HG03378 (cell line): ENCODE measurements around the gene CXXC5.

ENCODE experiments used
- ATAC-seq: cut with Tn5 transposase; IDR thresholded peaks from one replicate; pipeline ENCODE4 v1.9.1; 2021; ENCODE audit warnings: mild to moderate bottlenecking, moderate library complexity; ENCODE audit not compliant: unreplicated experiment

The CXXC5 gene

DNA sequence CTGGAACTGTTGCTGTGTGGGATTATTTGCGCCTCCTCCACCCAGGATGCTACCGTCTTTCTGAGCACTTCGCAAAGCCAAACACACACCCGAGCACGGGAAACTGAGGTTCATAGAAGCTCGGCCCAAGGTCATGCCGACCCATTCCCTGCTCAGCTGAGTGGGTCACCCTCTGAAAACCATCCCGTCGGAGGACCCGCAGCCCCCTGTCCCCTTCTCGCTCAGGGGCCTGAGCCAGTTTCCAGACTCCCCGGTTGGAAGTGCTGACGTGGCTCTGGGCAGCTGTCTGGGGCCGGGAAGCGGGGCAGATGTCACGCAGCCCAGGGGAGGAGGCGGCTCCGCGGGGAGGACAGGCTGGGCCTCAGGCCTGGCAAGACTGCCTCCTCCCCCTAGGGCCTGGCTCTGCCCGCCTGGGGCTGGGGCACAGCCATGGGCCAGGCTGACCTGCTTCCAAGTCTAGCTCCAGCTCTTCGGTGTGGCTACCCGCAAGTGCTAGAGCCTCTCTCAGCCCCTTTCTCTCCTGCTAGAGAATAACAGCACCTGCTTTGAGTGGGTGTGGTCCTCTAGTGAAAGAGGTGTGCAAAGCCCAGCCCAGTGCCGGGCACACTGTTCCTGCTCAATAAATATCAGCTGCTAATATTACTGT is 9.9 kb upstream of the CXXC5 start:
- ATAC-seq: no peak

DNA sequence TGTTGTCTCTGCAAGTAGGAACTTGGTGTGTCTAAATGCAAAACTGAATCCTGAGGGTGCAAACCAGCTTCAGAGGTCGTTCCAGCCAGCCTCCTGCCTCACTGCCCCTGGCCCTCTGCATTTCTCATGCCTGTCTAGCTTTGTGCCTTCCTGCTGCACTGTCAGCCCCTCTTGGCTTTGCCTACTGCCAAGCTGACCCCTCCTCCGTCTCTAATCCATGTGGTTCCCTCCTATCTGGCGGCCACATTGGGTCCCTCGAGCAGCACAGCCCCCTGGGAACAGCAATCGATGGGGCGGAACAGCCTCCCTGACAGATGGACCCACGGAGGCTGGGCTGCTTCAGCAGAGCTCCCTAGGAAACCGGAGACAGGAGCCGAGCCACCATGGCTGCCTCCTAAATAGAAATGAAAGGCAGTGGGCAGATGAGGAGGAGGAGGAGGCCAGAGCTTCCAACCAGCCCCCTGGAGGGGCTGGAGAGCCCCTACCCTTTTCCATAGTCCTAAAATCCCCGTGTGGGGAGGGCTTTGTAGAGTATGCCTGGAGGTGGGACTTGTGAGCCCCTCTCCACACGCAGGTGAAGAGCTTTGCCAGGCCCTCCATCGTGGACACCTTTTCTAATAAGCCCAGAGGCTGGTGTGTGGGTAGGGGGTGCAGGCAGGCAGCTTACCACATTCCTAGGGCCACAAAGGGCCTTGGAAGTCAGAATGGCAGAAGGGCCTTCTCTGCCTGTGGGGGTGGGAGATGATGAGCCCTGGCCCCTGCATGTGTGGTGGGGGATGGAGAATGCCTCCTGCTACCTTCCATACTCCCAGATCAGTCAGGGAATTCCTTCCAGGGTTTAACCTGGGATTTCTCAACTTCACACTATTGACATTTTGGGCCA is 9.2 kb upstream of the CXXC5 start:
- no peak for ATAC-seq

DNA sequence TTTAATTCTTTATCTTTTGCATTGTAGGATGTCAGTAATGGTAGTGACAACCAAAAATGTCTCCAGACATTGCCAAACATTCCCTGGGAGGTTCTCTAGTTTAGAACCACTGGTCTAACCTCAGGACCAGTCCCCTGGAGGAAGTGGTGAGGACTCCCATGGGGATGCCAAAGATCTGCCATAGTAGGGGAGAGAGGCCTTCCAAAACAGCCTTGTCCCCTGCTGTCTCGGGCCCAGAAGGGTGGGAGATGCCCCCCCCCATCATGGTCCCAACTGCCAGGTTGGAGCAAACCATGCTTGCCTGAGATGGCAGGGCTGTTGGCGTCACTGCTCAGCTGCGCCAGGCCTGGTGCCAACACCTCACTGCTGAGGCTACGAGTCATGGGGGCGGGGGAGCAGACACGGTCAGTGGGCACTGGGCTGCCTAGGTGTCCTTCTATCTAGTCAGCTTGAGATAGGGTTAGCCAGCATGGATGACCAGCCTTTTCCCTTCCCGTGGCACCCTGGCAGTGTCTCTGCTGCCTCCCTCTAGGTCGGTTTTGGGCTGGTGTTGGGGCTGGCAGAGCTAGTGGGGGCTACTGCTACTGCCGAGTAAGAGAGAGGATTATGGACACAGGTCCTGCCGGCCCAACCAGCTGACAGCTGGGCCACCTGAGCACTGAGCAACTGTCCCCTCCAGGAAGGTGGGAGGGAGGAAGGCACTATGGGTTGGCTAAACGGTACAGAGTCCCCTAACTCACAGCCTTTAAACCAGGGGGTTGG is 8.3 kb upstream of the CXXC5 start:
- ATAC-seq: no peak

DNA sequence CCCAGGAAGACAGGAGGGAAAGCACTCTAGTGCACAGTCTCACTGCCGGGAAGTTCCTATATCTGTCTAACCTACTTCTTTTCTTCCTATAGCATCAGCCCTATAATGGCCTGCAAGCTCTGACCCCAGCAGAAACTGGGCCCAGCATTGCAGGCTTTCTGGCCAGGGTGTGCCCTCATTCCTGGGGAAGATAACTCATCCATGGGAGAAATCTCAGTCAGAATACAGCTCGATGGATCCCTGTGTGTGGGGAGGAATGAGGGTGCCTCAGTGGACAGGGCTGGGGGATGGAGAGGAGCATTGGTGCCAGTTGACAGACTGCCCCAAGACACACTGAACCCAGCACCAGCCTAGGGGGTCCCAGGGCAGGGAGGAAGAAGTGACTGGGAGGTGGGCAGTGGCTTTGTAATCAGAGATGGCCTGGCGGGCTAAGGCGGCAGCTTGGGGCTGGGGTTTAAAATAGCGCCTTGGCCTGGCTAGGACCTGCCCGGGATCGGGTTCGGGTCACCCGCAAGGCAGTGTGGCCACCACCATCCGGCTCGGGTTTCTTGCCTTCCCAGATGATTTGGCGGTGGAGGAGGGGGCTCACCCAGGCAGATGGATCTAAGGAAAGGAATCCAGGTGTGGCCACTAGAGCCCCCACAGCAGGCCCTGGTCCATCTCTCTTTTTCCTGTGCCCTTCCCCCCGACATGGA is 7.6 kb upstream of the CXXC5 start:
- no peak for ATAC-seq

DNA sequence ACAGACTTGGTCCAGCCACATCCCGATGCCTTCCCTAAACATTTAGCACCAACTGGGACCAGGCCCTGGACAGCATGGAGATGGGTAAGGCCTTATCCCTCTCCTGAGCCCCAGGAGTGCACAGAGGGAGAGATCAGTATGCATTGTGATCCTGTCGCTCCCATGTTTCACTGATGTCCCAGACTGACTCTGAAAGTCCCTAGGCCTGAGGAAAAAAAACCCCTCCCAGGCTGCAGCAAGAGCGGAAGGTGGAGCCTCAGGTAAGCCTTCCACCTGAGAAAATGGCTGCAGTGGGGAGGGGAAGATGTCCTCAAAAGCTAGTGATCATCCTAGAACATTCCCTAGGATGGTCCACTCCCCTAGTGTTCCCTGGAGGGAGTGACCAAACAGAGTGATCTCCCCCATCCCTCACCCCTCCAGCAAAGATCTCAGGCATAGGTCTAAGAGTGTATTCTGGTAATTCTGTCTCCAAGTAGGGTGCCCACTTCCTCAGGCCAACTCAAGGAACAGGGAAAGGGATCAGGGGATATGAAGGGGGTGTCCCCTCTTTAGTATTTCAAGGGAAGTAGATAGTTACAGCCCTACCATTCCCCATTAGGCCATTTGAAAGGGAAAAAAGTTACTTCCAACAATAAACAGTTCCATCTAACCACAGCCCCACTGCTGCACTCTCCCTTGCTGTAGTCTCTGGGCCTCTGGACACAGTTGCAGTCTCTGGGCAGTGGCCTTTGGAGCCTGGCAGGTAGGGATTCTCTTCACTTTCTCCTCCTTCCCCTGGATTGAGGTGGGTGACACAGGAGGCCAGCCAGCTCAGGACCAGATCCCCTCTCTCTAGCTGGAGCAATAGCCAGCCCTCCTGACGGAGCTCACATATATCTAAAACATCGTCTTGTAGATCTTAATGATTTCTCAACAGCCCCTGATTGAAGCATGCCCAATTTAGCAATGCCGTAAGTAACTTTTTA is 6.8 kb upstream of the CXXC5 start:
- no peak for ATAC-seq

DNA sequence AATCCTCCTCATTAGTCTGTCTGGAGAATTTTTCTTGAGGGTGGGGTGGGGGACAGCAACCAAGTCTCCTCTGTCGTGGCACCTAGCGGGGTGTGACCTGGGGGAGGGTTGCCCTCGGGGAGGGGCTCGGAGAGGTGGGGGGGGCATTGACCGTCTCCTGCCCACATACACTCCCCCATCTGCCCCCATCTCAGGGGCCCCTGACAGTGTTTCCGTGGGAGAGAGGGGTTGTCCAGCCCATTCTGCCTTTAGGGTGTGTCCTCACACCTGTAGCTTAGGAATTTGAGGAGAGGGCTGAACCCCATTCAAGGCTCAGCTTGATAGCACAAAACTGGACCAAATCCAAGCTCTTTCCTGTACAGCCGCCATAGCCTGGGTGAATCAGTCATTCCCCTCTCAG is 5.9 kb upstream of the CXXC5 start:
- ATAC-seq: no peak

DNA sequence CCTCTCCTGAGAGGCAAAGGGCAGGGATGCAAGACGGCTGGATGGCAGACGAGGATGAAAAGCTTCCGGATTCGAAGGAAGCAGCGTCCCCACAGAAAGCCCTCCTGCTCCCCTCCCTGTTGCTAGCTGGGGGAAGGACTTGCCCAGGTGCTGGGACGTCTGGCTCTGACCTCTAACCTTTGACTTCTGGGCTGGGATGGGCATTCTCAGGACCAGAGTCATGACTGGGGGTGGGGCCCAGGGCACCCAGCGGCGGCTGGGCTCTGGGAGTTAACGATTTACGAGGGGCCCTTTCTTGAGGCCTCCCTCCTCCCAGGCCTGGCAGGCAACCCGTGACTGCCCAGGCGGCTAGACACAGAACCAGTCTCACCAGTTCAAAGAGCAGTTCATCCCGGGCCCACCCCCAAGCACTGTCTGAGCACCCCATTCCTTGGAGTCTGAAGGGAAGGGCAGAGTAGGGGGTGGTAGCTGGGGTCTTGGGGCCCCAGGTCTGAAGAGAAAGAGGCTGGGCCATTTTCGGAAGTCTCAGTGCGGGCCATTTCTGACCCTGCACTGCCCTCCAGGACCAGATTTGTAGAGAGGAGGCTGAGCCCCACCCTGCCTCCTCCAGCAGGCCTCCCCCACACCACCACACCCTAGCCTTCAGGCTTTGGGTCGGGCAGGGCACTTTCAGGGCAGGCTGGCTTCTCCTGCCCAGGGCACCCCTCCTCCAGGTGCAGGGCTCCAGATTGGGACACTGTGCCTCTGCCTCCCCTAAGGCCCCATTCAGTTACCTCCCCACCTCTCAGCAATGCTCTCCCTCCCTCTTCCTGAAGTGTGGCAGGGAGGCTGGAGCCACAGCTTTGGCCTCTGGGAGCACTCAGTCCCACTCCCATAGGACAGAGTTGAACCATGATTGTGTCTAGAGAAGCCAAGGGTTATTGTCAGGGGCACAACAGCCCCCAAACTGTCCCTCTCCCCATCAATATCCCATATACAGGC is 5.0 kb upstream of the CXXC5 start:
- no peak for ATAC-seq

DNA sequence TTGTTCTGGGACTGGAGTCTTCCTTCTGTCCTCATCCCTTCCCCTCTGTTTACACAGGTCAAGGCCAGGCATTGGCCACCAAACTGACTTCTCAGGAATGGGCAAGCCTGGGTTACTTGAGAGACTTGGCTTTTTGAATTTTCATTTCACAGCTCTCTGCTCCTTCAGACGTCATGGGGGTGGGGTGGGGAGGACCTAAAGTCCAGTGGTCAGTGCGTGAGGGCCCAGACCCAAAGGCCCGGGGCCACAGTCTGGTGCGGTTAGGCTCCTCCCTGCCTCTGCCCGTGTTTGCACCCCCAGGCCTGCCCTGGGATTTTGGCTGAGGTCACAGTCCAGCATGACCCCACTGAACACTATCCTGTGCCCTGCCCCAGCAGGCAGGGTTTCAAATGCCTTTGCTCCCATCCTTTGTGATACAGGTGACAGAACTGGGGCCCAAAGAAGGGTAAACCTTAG is 4.1 kb upstream of the CXXC5 start:
- no peak for ATAC-seq

DNA sequence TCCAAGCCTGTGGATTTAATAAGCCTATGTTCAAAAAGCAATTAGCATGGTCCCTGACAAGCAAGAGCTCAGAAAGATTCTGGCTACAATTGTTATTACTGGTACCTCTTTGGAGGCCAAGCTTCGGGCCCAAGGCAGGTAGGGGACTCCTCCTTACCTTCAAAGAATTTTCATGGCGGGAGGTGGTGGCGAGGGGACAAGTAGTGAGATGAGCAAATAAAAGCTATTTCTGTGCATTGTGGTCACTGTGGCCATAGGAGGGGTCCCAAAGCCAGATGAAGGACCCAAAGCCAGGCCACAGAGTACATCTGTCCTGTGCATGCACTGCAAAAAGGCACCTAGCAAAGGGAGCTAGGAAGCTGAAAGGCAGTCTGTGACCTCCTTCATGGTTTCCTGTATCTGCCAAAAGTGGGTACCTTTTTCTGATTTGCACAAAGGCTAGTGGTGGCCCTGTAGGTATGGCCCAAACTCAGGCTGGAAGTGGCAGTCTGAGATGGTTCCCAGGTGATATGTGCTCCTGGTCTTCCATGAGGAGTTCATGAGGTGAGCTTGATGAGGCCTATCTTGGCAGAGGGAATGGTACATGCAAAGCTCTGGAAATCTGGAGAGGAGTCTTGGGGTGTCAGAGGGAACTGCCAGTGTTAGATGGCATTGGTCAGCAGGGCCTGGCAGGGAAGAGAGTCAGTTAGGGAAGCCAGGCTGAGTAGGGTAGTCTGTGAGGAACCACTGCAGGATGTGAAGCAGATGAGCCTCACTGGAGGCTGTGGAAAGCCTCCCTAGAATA is 3.3 kb upstream of the CXXC5 start:
- no peak for ATAC-seq

DNA sequence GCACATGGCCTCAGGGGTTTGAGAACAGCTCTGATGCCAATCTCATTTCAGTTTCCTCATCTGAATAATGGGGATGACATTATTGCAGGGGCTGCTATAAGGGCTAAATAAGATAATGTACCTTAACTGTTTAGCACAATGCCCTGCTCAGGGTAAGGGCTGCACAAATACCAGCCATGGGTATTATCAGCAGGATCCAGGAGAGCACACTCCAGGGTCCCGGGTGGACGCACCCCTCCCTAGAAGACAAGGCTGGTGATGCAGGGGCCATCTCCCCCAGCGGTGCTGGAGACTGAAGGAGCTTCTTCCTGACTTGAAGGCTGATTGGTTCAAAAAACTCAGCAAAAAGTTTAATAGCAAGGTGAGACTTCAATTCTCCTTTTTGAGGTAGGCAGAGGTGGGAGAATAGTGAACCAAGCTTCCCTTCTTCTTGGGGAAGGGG is 2.7 kb upstream of the CXXC5 start:
- ATAC-seq: no peak

DNA sequence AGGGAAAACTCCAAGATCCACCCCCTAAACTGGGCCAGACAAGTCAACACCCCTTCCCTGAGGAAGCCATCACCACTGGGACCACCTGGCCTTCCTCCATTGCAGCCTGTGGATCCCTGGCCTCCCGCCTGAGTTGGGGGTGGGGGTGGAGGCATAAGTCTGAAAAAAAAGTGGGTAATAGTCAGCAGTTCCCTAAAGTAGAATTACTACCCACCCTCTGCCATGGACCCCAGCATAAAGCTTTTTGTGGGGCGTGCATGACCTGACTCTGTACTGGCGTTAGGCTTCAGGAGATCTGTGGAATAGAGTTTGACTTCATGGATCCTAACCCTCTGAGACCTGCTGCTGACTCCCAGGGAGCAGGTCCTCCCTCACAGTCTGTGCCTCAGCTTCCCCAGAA is 2.0 kb upstream of the CXXC5 start:
- no peak for ATAC-seq

DNA sequence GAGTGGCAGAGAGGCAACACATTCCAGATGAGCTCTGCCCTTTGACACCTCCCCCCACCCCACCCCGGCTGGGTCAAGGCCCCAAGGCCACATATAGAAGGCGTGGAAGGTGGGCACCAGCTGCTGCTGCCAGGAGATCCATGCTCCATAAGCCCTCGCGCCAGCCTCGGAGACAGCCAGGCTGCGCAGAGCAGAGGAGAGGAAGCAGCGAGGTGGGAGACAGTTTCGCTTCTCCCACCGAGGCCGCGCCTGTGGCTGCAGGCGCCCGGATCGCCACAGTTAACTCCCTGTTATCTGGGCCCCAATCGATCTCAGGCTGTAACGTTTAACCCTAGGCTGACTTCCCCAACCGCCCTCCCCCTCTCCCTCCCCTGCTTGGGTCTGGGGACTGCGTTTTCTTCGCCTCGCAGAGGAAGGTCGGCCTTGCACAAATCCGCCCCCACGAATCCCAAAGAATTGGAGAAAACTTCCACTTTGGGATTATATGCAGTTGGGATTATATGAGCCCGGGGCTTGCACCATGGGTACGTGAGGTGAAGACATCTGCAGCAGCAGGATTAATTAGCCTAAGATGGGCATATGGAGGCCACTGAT is 1.1 kb upstream of the CXXC5 start:
- no peak for ATAC-seq

DNA sequence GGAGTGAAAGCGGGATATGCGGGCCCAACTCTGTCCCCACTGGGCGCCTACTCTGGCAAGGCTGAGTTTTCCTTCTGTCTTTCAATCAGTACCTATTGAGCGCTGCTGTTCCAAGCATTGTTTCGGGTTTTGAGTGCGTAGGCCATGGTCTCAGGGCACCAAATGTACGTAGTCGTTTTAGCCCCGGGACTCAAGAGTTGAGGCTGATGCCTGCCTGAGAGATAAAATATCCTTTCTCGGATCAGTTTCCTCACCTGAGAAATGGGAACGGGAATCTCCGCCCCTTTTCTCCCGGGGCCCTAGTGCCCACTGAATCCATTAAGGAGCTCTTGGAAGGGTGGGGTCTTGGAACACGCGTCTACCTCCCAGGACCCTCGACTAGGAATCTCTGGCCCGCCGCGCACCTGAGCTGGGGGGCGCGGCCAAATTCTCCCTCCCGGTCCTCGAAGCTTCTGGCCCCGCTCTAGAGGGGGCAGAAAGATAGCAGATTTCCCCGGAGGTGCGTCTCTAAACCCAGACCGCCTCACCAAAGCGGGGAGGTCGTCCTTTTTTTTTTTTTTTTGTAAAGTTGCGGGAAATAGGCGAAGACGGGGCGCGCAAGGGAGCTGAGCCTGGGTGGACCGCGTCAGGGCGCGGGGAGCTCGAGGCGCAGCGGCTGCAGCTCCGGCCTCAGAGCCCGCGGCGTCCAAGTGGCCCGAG is 494 bp upstream of the CXXC5 start:
- no peak for ATAC-seq

DNA sequence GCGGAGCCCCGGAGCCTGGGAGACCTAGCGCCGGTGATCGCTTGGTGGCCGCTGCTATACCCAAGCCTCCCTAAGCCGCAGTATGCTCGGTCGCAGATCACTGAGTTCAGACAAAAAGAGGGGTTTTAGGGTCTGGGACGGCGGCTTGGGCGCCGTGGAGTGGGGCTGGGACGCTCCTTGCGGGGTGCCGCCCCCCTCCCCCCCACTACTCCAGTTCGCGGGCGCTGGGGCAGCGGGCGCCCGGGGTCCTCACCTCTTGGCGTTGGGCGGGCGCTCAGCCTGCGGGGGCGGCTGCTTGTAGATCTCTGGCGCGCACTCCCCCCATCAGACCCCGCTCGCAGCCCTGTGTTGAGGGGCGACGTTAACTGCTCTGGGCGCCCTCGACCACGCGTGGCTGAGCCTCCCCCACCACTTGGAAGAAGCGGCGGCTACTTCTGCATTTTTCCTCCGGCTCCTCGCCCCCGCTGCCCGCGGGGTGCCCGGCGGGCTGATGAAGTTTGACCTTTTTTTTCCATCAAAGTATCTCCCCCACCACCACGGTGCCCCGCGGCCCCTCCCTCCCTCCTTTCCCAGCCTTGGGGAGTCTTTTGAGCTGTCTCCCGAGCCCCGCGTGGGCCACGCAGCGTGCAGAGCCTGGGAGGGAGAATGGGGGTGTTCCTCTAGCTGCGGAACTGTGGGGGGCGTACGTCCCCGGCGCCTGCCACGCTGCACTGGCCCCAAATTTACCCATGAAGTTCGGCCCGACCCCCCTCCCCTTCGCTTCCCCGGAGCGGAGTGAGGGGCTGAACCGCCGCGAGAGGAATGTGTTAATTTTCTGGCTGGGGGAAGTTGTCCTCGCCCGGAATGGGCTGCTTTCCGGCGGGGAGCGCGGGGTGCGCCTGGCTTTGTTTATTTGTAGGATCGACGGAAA is 1.2 kb downstream of the CXXC5 start:
- ATAC-seq: no peak

DNA sequence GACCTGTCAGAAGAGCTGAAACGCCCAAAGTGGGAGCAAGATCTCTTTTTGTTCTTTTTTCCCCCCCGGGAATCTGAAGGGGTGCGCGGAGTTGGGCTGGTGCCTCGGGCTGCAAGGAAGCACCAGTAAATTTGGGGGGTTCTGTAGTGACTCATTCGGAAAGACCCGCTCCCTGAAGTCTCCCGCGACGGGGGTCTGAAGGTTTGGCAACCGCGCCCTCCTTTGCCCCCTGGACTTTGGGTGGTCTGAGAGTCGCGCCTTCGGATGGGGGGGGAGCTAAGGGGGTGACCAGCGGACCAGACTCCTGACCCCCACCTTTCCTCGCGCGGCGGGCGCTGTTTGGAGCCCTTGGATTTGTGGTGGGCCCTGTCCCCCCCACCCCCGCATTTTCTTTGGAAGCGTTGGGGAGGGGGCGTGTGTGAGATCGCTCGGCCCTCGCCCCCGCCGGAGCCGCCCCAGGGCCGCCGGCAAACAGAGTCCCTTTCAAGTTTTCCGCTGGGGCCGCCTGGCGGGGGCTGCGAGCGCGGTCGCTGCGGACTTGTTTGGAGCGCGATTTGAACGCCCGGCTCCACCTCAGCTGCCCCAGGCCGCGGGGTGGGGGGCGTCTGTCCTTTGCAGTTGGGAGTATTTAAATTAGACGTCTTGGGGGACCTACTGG is 2.0 kb downstream of the CXXC5 start:
- no peak for ATAC-seq
